Cardiac muscle cell (in vitro differentiated cells and primary cell): ENCODE measurements around the gene TMTC1. TPM values are rescaled to one million over a fixed set of nuclear protein-coding genes. Genes with fewer than 3 reads are reported as not detected.

Experiments used
- DNase-seq, 2 donors: peaks; one replicate each; pipeline versions ENCODE4 v3.0.0 to v3.0.0-alpha.2; 2010 to 2017; ENCODE audit warnings: low read depth in 1 of 2, low spot score in 1 of 2
- H3K27ac ChIP-seq: fragments of 200-600 bp; sonication (generic); 2 replicates; pipeline ENCODE4 v1.5.1; 2016
- H3K27me3 ChIP-seq: fragments of 200-600 bp; sonication (generic); 2 replicates; pipeline ENCODE4 v1.6.0; 2016; ENCODE audit warnings: control low read depth
- H3K36me3 ChIP-seq: fragments of 200-600 bp; sonication (generic); 2 replicates; pipeline ENCODE4 v1.5.1; 2016; ENCODE audit warnings: control low read depth
- H3K4me1 ChIP-seq: fragments of 200-600 bp; sonication (generic); 2 replicates; pipeline ENCODE4 v1.8.1; 2017; ENCODE audit warnings: low read depth, mild to moderate bottlenecking, mixed run types
- H3K4me3 ChIP-seq: fragments of 200-600 bp; sonication (generic); 2 replicates; pipeline ENCODE4 v1.5.1; 2016; ENCODE audit warnings: mild to moderate bottlenecking
- H3K9me3 ChIP-seq: fragments of 200-600 bp; sonication (generic); 2 replicates; pipeline ENCODE4 v1.5.1; 2017; ENCODE audit warnings: low read depth, mild to moderate bottlenecking, control low read depth
- polyA plus RNA-seq: library from polyadenylated mRNA; unstranded; fragments of >200 nt; fragmentation: Nextera tagmentation; extraction: Ambion mirVana; gene quantifications from 2 replicates; pipeline ENCODE4 v1.2.1, GENCODE V29; 2016
- total RNA-seq: library from RNA; depleted of rRNA; stranded (reverse); fragments of >200 nt; gene quantifications from 2 replicates; pipeline ENCODE4 v1.2.3, GENCODE V29; 2016
- TF ChIP-seq, protein P1 (sequence below): IDR thresholded peaks from 2 replicates; pipeline ENCODE4 v1.5.1; 2012; ENCODE audit warnings: low read depth, mild to moderate bottlenecking, low read length

The TMTC1 gene
- total and polyA plus RNA-seq, 2 experiments from 2014 or later = 16.0 to 25.3 TPM

DNA sequence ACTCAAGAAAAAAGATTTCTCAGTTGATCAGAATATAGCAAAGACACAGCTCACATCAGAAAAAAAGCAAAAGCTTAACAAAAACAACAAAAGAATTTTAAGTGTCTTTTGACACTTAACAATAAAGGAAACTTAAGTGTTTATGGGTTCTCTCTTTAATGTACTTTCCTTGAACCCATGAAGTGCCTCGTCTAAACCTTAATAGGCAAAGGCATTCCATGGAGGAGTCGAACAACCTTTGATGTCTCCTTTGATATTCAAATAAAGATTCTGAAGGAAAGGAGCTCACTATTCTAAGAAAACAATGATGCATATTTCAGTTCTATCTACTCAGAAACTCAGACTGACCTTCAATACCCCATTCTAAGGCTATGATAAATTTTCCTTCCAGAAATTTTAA, 116.7 kb downstream of the TMTC1 start:
- TF ChIP-seq, protein P1, sequence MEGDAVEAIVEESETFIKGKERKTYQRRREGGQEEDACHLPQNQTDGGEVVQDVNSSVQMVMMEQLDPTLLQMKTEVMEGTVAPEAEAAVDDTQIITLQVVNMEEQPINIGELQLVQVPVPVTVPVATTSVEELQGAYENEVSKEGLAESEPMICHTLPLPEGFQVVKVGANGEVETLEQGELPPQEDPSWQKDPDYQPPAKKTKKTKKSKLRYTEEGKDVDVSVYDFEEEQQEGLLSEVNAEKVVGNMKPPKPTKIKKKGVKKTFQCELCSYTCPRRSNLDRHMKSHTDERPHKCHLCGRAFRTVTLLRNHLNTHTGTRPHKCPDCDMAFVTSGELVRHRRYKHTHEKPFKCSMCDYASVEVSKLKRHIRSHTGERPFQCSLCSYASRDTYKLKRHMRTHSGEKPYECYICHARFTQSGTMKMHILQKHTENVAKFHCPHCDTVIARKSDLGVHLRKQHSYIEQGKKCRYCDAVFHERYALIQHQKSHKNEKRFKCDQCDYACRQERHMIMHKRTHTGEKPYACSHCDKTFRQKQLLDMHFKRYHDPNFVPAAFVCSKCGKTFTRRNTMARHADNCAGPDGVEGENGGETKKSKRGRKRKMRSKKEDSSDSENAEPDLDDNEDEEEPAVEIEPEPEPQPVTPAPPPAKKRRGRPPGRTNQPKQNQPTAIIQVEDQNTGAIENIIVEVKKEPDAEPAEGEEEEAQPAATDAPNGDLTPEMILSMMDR = no peak
- DNase-seq = no peak
- H3K27ac ChIP-seq = no peak overlapping the region
- no peak overlapping the region for H3K4me3 ChIP-seq
- no peaks in the 10 kb centered on the region for H3K27me3 ChIP-seq
- peaks cover 6% of the 10 kb centered on the region for H3K4me1 ChIP-seq
- H3K36me3 ChIP-seq = no peaks in the 10 kb centered on the region
- H3K9me3 ChIP-seq = no peaks in the 10 kb centered on the region

DNA sequence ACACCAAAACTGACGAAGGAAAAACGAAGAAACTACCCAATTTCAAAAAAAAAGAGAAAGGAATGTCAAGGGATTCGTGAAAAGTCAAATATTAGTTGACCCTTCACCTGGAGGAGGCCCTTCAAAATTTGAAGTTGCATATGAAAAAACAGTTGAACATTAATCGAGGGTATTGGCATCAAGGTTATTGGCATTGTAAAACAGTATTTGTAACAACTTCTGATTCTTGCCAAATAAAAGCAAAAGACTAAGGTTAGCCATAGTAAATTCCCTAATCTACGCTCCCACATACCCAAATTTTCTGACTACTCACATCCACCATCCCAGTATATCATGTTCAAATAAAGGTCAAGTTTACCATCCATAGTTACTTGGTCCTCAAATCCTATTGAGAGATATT, 118.6 kb downstream of the TMTC1 start:
- H3K27ac ChIP-seq = no peak overlapping the region
- H3K4me1 ChIP-seq = peaks cover 6% of the 10 kb centered on the region
- no peaks in the 10 kb centered on the region for H3K36me3 ChIP-seq
- no peaks in the 10 kb centered on the region for H3K9me3 ChIP-seq
- no peaks in the 10 kb centered on the region for H3K27me3 ChIP-seq
- no peak for DNase-seq
- TF ChIP-seq, protein P1 = no peak
- H3K4me3 ChIP-seq = no peak overlapping the region

- Histone ChIP-seq H3K9me3 (no peaks in the 10 kb centered on the region), H3K27me3 (no peaks in the 10 kb centered on the region), H3K4me3 (no peak overlapping the region), H3K4me1 (peaks cover 7% of the 10 kb centered on the region), H3K27ac (peak overlapping the region; percentile 62), H3K36me3 (no peaks in the 10 kb centered on the region)
- peak in 1 of 2 donors; percentile 4 for DNase-seq
- TF ChIP-seq, protein P1 = no peak
Observed at GRCh38 chr12:29662734-29663323, 120.9 kb downstream of the TMTC1 start.

DNA sequence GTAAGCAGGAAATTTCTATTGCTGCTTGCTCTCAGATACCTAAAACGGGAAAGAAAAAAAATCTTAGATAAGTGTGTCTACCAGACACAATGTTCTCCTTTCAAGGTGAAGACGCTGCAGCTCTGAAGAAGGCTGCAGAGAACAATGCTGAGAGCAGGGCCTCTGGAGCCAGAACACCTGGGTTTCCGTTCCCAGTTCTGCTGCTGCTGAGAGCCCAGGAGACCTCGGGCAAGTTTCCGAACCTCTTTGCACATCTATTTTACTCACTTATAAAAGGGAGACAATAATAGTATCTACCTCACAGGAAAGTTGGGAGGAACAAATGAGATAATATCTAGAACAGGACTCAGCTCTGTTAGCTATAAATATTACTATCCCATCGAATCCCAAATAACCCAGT, 122.9 kb downstream of the TMTC1 start:
- Histone ChIP-seq H3K4me1 (peaks cover 19% of the 10 kb centered on the region), H3K27ac (no peak overlapping the region)
- TF ChIP-seq, protein P1 = no peak

GRCh38 chr12:29656762-29657538, 126.8 kb downstream of the TMTC1 start:
- Histone ChIP-seq H3K4me3 (no peak overlapping the region), H3K9me3 (no peaks in the 10 kb centered on the region), H3K4me1 (peaks cover 13% of the 10 kb centered on the region), H3K27ac (peak overlapping the region; percentile 51), H3K36me3 (no peaks in the 10 kb centered on the region), H3K27me3 (no peaks in the 10 kb centered on the region)
- TF ChIP-seq, protein P1 = no peak
- DNase-seq = peak in 1 of 2 donors; percentile 37

More for the DNA sequence above, 122.9 kb downstream of the TMTC1 start:
- DNase-seq = no peak
- H3K4me3 ChIP-seq = no peak overlapping the region
- no peaks in the 10 kb centered on the region for H3K36me3 ChIP-seq
- no peaks in the 10 kb centered on the region for H3K9me3 ChIP-seq
- H3K27me3 ChIP-seq = no peaks in the 10 kb centered on the region
